ENCODE results near the gene SLC38A10.

SLC38A10 gene

DNA sequence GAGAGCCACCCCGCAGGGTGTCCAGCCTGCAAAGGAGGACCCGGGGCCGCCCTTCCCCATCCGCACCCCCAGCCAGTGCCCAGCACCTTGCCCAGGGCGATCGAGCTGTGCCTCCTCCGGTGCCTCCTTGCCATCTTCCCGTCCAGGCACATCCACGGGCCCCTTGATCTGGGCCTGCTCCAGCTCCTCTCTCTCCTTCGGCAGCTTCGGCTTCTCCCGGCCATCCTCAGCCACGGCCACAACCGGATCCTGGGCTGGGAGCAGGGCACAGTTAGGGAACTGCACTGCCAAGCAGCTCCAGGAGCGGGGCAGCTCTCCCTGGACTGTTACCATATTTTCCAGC lies 42.1 kb downstream of the SLC38A10 start:
- peaks cover 4% of the 10 kb centered on the region for H3K9me3 ChIP-seq (ENCODE audit: insufficient read depth, low read depth, low read length)
- no CpG with 5 or more reads among the region's 15 CpGs for WGBS (ENCODE audit: extremely low coverage, insufficient coverage, insufficient read length)
- H3K79me1 ChIP-seq (ENCODE audit: low read length) = no peaks in the 10 kb centered on the region
- no peak overlapping the region for H3K18ac ChIP-seq (ENCODE audit: low read length)
- no peak for DNase-seq
- H3K79me2 ChIP-seq (ENCODE audit: control insufficient read depth, insufficient read depth, low read length, poor library complexity) = no peaks in the 10 kb centered on the region
- no peak overlapping the region for H4K91ac ChIP-seq (ENCODE audit: low read depth, low read length)
- no peak overlapping the region for H2BK12ac ChIP-seq (ENCODE audit: low read length)
- no peak overlapping the region for H3K9ac ChIP-seq (ENCODE audit: low read length)
- H3K27ac ChIP-seq (ENCODE audit: low read depth, low read length) = no peak overlapping the region
- no peak overlapping the region for H4K8ac ChIP-seq (ENCODE audit: low read depth, low read length)
- H3K36me3 ChIP-seq (ENCODE audit: control insufficient read depth in 1 of 2, insufficient read depth in 2 of 2, low read length in 2 of 2) = peaks cover 33 to 52% of the 10 kb centered on the region in 2 experiments
- H3K23ac ChIP-seq (ENCODE audit: low read length) = no peak overlapping the region
- H3K4me3 ChIP-seq (ENCODE audit: low read depth, low read length) = no peak overlapping the region
- H2BK5ac ChIP-seq (ENCODE audit: low read depth, low read length, poor library complexity) = no peak overlapping the region
- H3K4me1 ChIP-seq (ENCODE audit: control insufficient read depth in 1 of 2, insufficient read depth in 2 of 2, low read length in 2 of 2) = no peaks in the 10 kb centered on the region
- no peak overlapping the region for H3K4me2 ChIP-seq (ENCODE audit: low read length)
- no peak overlapping the region for H3K4ac ChIP-seq (ENCODE audit: low read depth, low read length)
- H2BK120ac ChIP-seq (ENCODE audit: insufficient read depth, low read length, poor library complexity) = no peak overlapping the region
- H3K14ac ChIP-seq (ENCODE audit: low read length) = no peak overlapping the region
- no peak overlapping the region for H4K12ac ChIP-seq (ENCODE audit: low read depth, low read length)
- H3K27me3 ChIP-seq (ENCODE audit: insufficient read depth, low read length) = no peaks in the 10 kb centered on the region
- no peak overlapping the region for H2AFZ ChIP-seq (ENCODE audit: insufficient read depth, low read length, poor library complexity)
- H2AK5ac ChIP-seq (ENCODE audit: low read length) = no peak overlapping the region

DNA sequence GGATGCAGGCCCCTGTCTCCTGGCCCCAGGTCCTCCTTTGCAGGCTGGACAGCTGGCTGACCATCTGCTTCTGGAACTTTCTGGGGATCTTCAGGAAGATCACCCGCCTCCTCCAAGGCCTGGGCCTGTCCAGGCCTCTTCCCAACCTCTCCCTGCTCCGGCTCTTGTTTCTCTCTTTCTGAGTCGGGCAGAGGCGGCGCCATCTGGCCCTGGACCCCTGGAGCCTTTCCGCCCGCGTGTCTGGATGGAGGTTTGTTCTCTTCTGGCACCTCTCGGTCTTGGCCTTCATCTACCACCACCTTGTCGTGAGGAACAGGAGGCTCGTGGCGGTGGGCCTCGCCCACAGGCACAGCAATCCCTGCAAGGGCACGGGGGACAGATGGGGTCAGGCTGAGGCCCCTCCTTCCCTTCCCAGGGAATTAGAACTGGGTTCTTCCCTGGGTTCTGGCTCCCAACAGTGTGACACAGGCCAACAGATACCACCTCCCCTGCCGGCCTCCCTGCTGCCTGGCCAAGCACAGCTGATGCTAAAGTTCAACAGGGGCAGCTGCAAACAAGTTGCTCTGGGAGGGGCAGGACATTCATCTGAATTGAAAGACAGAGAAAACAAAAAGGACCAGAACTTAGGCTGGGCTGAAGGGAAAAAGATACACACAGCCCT lies 42.7 kb downstream of the SLC38A10 start:
- Histone ChIP-seq H3K79me2 (ENCODE audit: control insufficient read depth, insufficient read depth, low read length, poor library complexity) (no peaks in the 10 kb centered on the region), H3K9me3 (ENCODE audit: insufficient read depth, low read depth, low read length) (peaks cover 4% of the 10 kb centered on the region), H3K18ac (ENCODE audit: low read length) (no peak overlapping the region), H3K23ac (ENCODE audit: low read length) (no peak overlapping the region), H2BK5ac (ENCODE audit: low read depth, low read length, poor library complexity) (no peak overlapping the region), H4K8ac (ENCODE audit: low read depth, low read length) (no peak overlapping the region), H3K79me1 (ENCODE audit: low read length) (no peaks in the 10 kb centered on the region), H3K4me1 (ENCODE audit: control insufficient read depth in 1 of 2, insufficient read depth in 2 of 2, low read length in 2 of 2) (no peaks in the 10 kb centered on the region), H3K14ac (ENCODE audit: low read length) (no peak overlapping the region), H2AFZ (ENCODE audit: insufficient read depth, low read length, poor library complexity) (no peak overlapping the region), H2AK5ac (ENCODE audit: low read length) (no peak overlapping the region), H3K4me2 (ENCODE audit: low read length) (no peak overlapping the region), H2BK120ac (ENCODE audit: insufficient read depth, low read length, poor library complexity) (no peak overlapping the region), H4K12ac (ENCODE audit: low read depth, low read length) (no peak overlapping the region), H3K4me3 (ENCODE audit: low read depth, low read length) (no peak overlapping the region), H3K27me3 (ENCODE audit: insufficient read depth, low read length) (no peaks in the 10 kb centered on the region), H2BK12ac (ENCODE audit: low read length) (no peak overlapping the region), H3K36me3 (ENCODE audit: control insufficient read depth in 1 of 2, insufficient read depth in 2 of 2, low read length in 2 of 2) (peaks cover 31 to 48% of the 10 kb centered on the region in 2 experiments), H3K4ac (ENCODE audit: low read depth, low read length) (no peak overlapping the region), H4K91ac (ENCODE audit: low read depth, low read length) (no peak overlapping the region), H3K27ac (ENCODE audit: low read depth, low read length) (no peak overlapping the region), H3K9ac (ENCODE audit: low read length) (no peak overlapping the region)
- no peak for DNase-seq
- no CpG with 5 or more reads among the region's 15 CpGs for WGBS (ENCODE audit: extremely low coverage, insufficient coverage, insufficient read length)

DNA sequence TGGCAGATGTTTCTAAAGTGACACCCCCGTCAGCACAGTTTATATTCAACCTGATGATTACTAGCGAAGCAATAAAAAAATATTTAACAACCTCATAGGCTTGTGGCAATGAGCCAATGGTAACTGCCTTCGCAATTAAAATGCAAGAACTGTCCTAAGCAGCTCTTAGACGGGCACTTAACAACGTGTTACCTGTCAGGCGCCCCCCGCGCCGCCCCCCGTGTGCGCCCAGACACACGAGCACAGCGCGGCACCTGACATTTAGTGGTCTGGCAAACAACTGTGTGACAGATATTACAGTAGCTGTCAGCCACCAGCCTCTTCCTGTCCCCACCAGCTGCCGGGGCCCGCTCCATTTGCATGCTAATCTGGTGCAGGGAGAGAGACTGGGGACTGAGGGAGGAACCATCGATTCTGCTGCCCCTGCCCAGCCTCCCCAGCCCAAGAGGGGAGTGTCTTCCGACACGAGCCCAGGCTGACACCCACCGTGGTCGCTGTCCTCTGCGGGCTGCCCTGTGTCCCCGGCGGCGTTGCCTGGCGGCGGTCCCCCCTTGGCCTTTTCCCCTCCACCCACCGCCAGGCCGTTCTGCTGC lies 43.3 kb downstream of the SLC38A10 start:
- H3K4me3 ChIP-seq (ENCODE audit: low read depth, low read length) = no peak overlapping the region
- H3K79me2 ChIP-seq (ENCODE audit: control insufficient read depth, insufficient read depth, low read length, poor library complexity) = no peaks in the 10 kb centered on the region
- no CpG with 5 or more reads among the region's 29 CpGs for WGBS (ENCODE audit: extremely low coverage, insufficient coverage, insufficient read length)
- no peak overlapping the region for H2AFZ ChIP-seq (ENCODE audit: insufficient read depth, low read length, poor library complexity)
- no peak overlapping the region for H4K8ac ChIP-seq (ENCODE audit: low read depth, low read length)
- no peak overlapping the region for H3K27ac ChIP-seq (ENCODE audit: low read depth, low read length)
- no peak overlapping the region for H3K18ac ChIP-seq (ENCODE audit: low read length)
- no peak overlapping the region for H2BK120ac ChIP-seq (ENCODE audit: insufficient read depth, low read length, poor library complexity)
- no peak overlapping the region for H3K9ac ChIP-seq (ENCODE audit: low read length)
- no peaks in the 10 kb centered on the region for H3K27me3 ChIP-seq (ENCODE audit: insufficient read depth, low read length)
- H2BK12ac ChIP-seq (ENCODE audit: low read length) = no peak overlapping the region
- no peak overlapping the region for H4K91ac ChIP-seq (ENCODE audit: low read depth, low read length)
- no peak overlapping the region for H3K4me2 ChIP-seq (ENCODE audit: low read length)
- no peak overlapping the region for H3K4ac ChIP-seq (ENCODE audit: low read depth, low read length)
- H3K14ac ChIP-seq (ENCODE audit: low read length) = no peak overlapping the region
- H3K23ac ChIP-seq (ENCODE audit: low read length) = no peak overlapping the region
- peaks cover 7% of the 10 kb centered on the region for H3K9me3 ChIP-seq (ENCODE audit: insufficient read depth, low read depth, low read length)
- H4K12ac ChIP-seq (ENCODE audit: low read depth, low read length) = no peak overlapping the region
- H2BK5ac ChIP-seq (ENCODE audit: low read depth, low read length, poor library complexity) = no peak overlapping the region
- no peaks in the 10 kb centered on the region for H3K79me1 ChIP-seq (ENCODE audit: low read length)
- no peak for DNase-seq
- H2AK5ac ChIP-seq (ENCODE audit: low read length) = no peak overlapping the region
- peaks cover 29 to 45% of the 10 kb centered on the region in 2 experiments for H3K36me3 ChIP-seq (ENCODE audit: control insufficient read depth in 1 of 2, insufficient read depth in 2 of 2, low read length in 2 of 2)
- H3K4me1 ChIP-seq (ENCODE audit: control insufficient read depth in 1 of 2, insufficient read depth in 2 of 2, low read length in 2 of 2) = peaks cover 0 to 2% of the 10 kb centered on the region in 2 experiments

DNA sequence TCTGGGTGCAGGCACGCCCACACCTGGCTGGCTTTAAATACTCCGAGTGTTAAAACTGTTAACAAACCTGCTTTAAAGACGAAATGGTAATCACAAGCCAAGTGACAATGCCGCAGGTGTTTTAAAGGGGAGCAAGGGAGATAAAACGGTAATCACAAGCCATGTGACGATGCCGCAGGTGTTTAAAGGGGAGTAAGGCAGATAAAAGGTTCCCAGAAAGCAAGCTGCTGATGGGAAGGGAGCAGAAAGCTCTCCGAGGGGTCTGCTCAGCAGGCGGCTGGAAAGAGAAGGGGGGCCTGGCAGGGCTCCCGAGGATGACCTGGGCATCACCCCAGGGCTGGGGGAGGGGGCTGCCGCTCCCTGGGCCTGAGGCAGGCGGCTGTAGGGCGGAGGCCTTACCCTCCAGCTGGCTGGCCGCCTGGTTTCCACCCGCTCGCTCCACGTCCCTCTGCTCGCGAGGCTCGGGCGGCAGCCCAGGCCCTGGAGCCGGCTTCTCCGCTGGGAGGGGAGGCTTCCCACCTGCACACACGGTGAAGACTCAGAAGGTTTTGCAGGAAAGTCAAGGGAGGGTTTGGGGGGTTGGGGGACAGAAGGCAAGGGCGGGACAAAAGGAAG lies 43.9 kb downstream of the SLC38A10 start:
- H2BK120ac ChIP-seq (ENCODE audit: insufficient read depth, low read length, poor library complexity) = no peak overlapping the region
- H3K79me1 ChIP-seq (ENCODE audit: low read length) = no peaks in the 10 kb centered on the region
- no peak overlapping the region for H2AK5ac ChIP-seq (ENCODE audit: low read length)
- no peak overlapping the region for H3K23ac ChIP-seq (ENCODE audit: low read length)
- DNase-seq = no peak
- H4K91ac ChIP-seq (ENCODE audit: low read depth, low read length) = no peak overlapping the region
- H3K14ac ChIP-seq (ENCODE audit: low read length) = no peak overlapping the region
- no peak overlapping the region for H3K27ac ChIP-seq (ENCODE audit: low read depth, low read length)
- H4K8ac ChIP-seq (ENCODE audit: low read depth, low read length) = no peak overlapping the region
- H2BK5ac ChIP-seq (ENCODE audit: low read depth, low read length, poor library complexity) = no peak overlapping the region
- peaks cover 0 to 2% of the 10 kb centered on the region in 2 experiments for H3K4me1 ChIP-seq (ENCODE audit: control insufficient read depth in 1 of 2, insufficient read depth in 2 of 2, low read length in 2 of 2)
- no peaks in the 10 kb centered on the region for H3K79me2 ChIP-seq (ENCODE audit: control insufficient read depth, insufficient read depth, low read length, poor library complexity)
- H3K4me3 ChIP-seq (ENCODE audit: low read depth, low read length) = no peak overlapping the region
- H3K9me3 ChIP-seq (ENCODE audit: insufficient read depth, low read depth, low read length) = peaks cover 7% of the 10 kb centered on the region
- H2BK12ac ChIP-seq (ENCODE audit: low read length) = no peak overlapping the region
- H3K27me3 ChIP-seq (ENCODE audit: insufficient read depth, low read length) = no peaks in the 10 kb centered on the region
- H3K4ac ChIP-seq (ENCODE audit: low read depth, low read length) = no peak overlapping the region
- H3K36me3 ChIP-seq (ENCODE audit: control insufficient read depth in 1 of 2, insufficient read depth in 2 of 2, low read length in 2 of 2) = peaks cover 31 to 43% of the 10 kb centered on the region in 2 experiments
- H3K4me2 ChIP-seq (ENCODE audit: low read length) = no peak overlapping the region
- H4K12ac ChIP-seq (ENCODE audit: low read depth, low read length) = no peak overlapping the region
- H3K18ac ChIP-seq (ENCODE audit: low read length) = no peak overlapping the region
- no CpG with 5 or more reads among the region's 25 CpGs for WGBS (ENCODE audit: extremely low coverage, insufficient coverage, insufficient read length)
- no peak overlapping the region for H3K9ac ChIP-seq (ENCODE audit: low read length)
- no peak overlapping the region for H2AFZ ChIP-seq (ENCODE audit: insufficient read depth, low read length, poor library complexity)
